HG02840 (cell line): ENCODE measurements around the gene CHN1.

ENCODE experiments used
- ATAC-seq: cut with Tn5 transposase; IDR thresholded peaks from one replicate; pipeline ENCODE4 v1.9.1; 2021; ENCODE audit warnings: mild to moderate bottlenecking, moderate library complexity, moderate number of reproducible peaks; ENCODE audit not compliant: unreplicated experiment, low FRiP score

Gene CHN1

DNA sequence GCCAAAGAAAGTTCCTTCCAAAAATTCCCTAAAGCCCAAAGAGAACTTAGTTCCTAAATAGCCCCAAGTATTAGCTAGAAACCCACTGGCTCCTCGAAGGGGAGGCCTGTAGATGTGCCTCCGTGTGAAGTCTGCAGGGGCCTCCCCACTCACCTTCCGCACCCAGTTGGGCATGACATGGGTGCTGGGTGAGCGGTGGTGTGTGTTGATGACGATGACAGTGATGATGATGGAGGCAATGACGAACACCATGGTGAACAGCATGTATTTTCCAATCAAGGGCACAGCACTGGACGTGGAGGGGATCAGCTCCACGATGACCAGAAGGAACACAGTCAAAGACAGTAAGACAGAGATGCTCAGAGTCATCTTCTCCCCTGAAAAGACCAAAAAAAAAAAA lies 255.4 kb downstream of the CHN1 start:
- ATAC-seq, result no peak

DNA sequence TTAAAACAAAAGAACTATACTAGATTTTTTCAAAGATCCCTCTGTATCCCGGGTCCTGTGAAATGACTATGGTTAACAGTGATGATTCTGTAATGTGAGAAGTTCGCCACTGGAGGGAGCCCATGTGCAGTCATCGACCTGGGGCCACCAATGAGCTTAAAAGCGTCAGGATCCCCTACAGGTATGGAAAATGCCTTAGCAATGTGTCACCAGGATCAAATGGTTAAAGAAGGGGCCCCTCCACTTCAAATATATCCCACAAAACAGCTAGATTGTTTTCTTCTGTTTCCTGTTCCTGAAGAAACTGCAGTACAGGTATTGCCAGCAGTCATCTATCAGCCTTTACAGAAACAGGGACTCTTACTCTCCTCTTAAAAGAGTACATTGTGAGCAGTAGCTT lies 256.2 kb downstream of the CHN1 start:
- ATAC-seq, result no peak
